Renal cortical epithelial cell (primary cell): ENCODE results near the gene HECTD2. TPM values are rescaled to one million over a fixed set of nuclear protein-coding genes. Genes with fewer than 3 reads are reported as not detected.
A peak's percentile ranks its signal among the peaks of the same experiment; 100 is the strongest.
"Not testable (repeated sequence)": the region's sequence is repeated elsewhere in the genome, so short reads cannot be mapped to it uniquely, and the experiment has no call there.

Experiments used
- DNase-seq: peaks from one replicate; pipeline ENCODE4 v3.0.0-alpha.2; 2011; ENCODE audit warnings: low read depth
- total RNA-seq: library from RNA; depleted of rRNA; stranded (reverse); fragments of >200 nt; gene quantifications from 2 replicates; pipeline ENCODE4 v1.2.3, GENCODE V29; 2014

HECTD2 gene
- total RNA-seq, 1 donor from 2014 or later, result 11.7 TPM

DNA sequence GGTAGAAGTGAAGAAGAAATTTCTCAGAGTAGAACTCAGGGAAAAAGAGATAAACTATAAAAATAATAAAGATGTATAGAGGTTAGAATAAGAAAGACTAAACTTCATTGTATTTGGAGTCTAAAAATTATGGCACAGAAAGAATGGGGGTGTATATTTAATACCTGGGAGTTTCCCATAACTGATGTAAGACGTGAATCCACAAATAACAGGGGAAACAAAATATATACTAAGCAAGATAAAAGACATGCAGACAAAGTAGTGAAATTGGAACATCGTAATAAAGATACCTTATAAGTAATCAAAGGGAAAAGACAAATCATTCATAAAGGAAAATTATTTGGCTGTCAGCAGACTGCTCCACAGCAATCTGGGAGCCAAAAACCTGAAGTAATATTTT is 62.8 kb downstream of the HECTD2 start:
- DNase-seq, result no peak

DNA sequence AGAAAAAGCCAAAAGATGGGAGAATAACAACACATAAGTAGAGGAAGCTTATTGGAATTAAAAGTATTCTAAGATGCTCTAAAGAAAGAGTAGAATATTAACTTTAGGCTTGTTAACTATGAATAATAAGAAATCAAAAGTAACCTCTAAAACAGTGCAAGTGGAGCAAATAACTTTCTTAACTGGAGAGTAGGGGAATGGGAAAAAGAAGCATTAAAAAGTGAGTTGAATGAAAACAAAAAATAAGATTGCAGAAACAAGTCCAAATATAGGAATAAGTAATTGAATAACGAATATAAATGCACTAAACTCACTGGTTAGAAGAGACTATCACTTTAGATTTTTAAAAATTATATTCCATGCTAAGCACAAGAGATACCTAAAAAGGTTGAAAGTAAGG is 63.9 kb downstream of the HECTD2 start:
- DNase-seq, result no peak

DNA sequence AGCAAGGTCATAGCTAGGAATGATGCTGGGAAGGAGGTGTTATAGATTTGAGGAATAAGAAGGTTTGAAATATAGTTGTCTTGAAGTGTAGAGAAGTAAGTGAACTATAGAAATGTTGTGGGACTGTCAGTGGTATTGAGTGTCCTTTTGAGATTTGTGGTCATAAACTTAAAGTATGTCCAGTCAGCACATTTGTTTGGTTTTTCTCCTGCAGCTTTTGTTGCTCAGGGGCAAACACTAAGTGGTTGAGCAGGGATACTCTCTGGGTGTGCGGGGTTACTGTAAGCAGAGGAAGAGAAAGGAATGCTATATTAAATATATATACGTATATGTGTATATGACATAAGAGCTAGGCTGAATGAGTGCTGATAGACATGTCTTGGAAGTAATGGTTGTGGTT is 67.1 kb downstream of the HECTD2 start:
- DNase-seq, result no peak

DNA sequence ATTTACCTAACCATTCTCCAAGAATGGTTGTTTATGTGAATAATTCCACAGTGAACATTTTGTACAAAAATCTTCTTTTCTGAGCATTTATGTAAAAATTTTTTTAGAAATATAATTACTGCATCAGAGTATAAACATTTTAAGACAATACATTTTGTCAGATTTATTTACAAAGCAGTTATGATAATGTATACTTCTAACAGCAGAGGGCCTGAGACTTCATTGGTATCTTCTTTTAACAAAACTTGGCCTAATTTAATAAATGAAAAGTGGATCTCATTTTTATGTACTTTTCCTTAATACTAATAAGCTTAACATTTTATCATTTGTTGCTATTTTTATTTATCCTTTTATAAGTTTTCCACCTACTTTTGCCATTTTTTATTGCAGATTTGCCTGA is 69.4 kb downstream of the HECTD2 start:
- DNase-seq, result no peak

DNA sequence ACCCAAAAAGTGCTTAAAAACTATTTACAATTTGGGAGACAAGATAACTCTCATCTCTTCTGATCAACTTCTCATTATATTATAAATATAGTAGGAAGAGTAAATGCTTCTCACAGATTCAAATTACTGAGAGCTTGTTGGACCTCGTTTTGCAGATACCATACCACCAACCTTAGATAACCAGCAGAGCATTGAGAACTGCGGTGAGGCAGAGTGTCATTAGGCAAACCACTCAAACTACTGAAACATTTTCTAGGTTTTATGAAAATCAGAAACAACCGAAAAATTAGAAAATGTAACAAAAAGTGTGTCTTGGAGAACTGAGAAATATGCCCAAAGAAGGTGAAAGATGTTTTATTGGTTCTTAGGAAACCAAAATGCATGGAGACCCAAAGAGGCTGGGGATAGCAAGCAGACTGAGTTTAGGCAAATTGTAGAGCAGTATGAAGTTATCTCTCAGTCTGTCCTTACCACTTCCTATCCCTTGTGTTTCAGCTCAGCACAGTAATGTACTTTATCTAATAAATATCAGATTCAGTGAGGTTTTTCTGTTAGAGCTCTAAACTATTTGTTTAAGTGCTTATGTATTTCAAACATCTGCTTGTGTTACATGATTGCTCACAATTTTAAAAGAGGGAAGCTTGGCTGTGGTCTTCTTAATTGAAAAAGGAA is 77.9 kb downstream of the HECTD2 start:
- DNase-seq, result no peak

DNA sequence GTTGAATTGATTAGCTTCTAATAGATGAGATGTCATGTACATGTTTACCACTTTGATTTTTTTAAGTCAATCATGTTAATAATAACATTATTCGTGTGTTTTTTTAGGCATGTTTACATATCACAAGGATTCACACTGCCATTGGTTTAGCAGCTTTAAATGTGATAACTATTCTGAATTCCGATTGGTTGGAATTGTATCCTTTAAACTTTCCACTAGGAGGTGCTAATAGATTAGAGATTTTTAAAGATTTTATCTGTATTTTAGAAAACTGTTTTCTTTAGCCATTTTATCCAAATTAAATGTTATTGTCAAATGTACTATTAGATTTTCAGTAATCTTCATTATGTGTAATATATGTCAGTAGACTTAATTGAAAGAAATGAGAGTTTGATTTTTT is 83.2 kb downstream of the HECTD2 start:
- peak; percentile 64 for DNase-seq

DNA sequence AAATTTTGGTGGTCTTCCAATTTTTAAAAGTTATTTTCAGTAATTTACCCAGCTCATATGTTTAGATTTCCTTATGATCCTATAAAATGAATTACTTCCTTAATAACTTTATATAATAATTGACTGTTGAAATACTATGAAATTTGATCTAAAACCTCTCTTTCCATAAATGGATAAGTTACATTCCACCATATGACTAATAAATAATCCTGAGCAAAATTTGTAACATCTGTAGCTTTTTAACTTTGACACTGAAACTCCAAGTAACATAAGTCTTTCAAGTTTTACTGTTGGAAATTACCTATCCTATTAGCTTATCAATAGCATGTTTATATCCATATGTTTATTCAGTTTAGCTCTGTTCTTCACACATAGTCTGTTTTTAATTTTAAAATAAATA is 85.3 kb downstream of the HECTD2 start:
- no peak for DNase-seq

DNA sequence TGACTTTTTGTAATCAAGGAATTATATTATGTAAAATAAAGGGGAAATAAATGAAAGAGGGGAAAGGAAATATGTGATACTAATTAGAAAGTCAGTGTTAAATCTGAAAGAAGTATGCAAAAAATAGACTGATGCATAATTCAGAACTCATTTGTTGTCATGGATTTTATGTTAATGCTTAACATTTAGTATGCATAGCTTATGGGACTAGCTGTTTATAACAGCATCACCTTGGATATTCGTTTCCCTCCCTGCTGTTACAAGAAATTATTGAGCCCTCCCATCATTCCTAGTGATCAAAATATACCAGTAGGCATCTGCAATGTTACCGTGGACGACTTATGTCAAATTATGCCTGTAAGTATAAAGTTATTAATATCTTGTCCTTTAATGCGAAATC is 85.9 kb downstream of the HECTD2 start:
- DNase-seq, result no peak

DNA sequence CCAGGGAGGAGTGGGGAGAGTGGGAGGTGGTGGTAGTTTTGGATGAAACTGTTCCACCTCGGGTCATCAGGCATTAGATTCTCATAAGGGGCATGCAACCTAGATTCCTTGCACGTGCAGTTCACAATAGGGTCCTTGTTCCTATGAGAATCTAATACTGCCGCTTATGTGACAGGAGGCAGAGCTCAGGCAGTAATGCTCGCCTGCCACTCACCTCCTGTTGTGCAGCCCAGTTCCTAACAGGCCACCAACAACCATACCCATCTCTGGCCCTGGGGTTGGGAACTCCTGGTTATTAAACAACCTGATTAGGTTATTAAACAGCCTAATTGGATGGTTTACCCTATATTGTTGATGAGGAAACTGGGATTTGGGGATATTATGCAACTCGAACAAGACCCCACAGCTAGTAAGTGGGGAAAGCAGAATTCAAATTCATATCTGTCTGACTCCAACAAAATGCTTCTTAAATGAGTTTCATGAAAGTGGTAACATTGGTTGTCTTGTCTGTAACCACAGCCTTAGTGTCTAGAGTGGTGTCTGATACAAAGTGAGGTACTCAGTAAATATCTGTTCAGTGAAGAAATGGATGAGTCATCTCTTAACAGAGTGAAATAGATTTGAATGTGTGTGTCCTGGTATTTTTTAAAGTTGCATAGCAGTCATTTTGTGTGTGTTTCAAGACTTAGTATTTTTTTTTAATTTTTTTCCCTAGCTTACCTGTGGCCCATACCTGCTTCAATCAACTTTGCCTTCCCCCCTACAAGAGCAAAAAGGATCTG is 101.6 kb downstream of the HECTD2 start:
- peak; percentile 84 for DNase-seq

DNA sequence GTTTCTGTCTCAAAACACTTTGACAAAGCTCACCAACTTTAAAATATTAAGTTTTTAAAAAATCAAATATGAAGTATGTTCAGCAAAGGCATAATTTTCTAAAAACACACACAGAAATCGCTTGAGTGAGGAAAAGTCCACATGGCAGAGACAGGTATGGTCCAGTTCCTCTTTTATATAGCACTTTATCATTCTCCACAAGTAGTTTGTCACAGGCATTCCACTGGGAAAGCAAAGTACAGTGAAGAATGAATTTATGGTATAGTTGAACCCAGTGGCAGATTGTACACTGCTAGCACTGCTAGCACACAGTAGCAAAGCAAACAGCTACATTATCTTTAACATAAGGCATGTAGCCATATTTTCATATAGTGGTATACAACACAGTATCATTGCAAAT is 102.3 kb downstream of the HECTD2 start:
- no peak for DNase-seq

DNA sequence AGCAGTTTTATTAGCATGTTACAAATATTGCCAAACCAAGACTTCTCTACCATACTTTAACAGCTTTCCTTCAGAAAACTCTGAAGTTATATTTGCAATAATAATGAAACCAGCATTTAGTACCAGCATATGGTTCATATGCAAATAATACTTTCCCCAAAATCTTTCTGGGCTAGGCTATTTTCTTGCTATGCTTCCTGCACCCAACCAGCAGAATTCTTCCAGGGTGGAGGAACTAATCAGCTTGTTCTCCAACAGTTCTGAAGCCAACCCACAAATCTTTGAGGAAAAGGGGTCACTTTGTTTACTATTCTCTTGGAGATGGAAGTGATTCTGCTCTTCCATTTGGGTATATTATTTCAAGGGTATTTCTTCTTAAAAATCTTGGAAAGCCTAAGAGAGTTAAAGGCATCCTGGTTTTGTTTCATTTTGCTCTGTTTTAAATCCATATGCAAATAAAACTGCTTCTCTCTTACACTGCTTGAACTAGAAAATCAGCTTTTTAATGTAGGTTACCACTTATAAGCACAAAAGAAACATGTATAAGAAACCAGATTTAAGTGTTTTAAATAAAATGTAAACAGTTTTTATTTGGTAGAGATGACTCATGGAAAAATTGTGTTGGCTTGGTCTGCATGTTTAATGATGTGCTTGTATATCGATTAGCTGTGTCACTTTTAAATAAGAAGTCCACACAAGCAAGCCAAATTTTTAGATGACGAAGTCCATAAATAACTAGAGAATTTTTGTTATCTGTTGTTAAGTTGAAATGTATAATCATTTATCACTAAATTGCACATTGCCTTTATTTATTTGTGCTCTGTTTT is 103.7 kb downstream of the HECTD2 start:
- DNase-seq, result no peak

DNA sequence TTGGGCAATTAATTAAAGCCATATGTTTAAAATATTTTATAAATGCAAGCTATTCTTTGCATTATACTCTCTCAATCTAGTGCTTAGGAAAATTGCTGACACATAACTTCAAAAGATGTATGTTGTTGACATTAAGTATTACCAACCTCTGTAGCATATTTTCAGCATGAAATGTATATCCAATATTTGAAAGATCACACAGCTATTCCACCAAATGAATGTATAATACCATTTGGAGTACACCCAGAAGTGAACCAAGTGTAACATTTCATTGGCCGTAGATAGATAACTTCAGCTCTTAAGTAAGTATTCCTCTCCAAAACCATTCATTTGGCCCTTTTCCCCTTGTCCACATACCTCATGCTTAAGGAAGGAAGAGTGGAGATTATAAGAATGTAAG is 104.6 kb downstream of the HECTD2 start:
- DNase-seq, result no peak

DNA sequence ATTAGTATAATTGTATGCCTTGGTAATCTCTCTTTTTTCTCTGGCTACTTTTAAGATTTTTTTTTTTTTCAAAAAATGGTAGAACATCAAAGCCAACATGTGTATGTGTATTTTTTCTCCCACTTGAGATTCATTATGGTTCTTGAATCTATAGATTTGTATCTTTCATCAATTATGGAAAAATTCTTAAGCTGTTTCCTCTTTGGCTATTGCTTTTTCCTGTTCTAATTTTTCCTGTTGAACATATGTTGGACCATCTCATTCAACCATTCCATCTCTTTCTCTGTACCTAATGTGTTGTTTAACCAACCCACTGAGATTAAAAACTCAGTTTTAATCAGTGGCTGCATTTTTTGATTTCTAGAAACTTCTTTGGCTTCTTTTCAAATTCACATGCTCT is 107.2 kb downstream of the HECTD2 start:
- no peak for DNase-seq

DNA sequence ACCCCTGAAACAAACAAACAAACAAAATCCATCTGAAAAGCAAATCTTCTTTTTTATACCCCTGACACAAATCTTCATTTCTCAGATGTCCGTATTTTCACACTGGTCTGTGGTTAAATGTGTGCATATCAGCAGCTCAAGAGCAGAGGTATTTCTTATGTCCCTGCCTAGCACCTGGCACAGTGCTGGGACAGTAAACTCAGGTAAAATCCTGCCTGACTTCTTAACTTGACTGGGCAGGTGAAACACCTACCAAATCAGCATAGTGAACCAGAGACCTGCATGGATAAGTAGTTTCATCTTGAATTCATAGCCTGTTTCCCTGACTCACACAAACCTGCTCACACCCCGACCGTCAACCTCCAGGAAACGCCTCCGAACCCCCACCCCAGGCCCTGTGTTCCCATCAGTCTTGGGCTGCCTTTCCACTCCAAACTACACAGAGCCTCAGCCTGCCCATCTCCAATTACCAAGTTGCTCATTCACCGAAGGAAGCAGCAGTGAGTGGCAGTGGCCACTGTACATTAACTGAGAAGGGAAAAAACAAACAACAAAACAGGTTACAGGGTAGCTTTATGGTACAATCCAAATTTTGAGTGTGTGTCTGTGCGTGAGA is 109.9 kb downstream of the HECTD2 start:
- DNase-seq, result peak; percentile 9

DNA sequence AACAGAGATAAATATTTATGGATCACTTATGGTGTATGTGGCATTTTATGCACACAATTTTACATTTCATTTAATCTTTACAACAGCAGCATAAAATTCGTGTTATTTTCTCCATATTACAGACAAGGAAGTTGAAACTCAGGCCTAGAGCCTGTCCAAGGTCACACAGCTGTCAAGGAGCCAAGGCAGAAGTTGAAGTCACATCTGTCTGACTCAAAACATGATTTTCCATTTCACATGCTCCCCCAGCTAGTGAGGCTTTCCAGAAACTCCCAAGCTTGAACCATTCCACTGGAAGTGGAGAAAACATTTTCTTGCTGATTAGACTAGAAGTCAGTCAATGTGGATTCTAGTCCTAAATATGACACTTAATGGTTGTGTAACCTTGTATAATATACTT is 110.5 kb downstream of the HECTD2 start:
- no peak for DNase-seq

DNA sequence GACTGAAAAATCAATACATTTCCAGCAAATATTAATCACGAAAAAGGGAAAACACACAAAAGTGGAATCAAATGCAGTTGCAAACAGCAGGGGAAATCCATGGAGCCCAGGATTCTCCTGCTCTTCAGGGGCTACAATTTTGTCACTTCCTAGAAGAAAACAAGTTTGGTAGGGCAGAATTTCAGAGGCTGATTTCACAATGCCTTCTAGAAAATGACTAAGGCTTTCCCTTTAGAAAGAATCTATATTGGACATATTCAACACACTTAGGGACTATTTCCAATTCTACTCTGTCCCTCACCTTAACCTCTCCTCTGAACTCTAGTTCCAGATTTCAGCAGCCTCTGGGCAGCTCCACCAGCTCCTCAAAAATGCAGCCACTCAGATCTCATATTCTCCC is 111.3 kb downstream of the HECTD2 start:
- DNase-seq, result peak; percentile 30

DNA sequence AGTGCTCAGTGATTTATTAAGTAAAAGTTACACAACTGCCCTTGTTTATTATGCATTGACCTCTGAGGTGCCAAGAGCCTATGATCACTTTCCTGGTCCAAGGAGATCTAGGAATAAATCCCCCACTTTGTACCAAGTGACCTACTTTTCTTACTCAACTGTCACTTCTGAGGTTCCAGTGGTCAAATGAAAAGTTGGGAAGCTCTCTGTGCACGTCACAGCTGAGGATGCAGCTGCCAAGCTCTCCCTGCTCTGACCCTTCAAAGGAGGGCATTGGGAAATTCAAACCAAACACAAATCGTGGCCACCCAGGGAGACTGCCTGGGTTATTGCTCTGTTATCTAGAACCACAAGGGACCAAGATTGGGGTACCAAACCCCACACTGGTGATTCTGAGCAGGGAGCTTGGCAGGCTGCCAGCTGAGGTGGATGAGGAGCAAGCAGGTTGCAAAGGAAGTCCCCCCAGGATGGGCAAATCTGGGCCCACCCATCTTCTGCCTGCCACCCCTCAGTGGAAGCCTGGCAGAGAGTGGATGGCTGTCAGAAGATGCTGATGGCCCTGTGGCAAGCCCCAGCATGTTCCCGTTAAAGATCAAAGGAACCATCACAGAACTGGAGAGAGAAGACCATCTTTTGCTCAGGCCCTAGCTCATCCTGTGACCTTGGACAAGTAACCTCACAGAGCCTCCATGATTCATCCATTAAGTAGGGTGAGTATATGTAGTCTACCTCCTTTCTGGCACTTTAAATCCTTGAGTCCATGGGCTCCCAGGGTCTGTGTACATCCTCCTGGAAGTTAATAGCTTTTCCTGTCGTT is 116.0 kb downstream of the HECTD2 start:
- DNase-seq, result no peak

DNA sequence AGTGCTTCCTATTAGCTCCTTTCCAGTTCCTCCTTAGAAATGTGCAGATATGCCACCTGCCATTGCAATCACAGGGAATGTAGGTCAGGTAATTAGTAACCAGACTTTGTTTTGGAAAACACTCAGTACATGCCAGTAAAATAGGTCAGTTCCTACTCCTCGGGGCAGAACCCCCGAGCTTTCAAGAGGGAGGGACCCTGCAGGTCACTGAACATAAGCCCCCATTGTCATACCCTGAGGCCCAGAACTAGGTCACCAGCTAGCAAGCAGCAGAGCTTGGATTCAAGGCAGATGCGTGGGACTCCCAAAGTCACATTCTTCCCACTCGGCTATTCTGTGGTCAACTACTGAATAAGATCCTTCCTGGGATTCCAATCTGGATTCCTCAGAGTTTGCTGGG is 117.9 kb downstream of the HECTD2 start:
- peak; percentile 79 for DNase-seq

DNA sequence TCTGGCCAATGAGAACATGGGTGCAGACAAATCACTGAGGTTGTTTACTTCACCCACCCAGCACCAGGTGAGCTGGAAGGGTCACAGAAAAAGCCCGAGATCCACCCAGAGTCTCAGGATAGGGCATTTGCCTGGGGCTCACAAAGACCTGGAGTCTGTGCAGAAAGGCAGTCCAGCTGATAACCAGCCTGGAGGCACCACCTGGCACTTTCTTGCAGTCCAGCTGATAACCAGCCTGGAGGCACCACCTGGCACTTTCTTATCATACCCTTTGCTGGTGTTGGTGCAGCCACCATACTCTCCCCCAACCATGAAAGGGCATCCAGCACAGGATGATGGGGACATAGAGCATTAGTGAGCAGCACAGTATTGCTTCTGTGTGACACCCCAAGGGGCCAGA is 118.6 kb downstream of the HECTD2 start:
- DNase-seq, result no peak

DNA sequence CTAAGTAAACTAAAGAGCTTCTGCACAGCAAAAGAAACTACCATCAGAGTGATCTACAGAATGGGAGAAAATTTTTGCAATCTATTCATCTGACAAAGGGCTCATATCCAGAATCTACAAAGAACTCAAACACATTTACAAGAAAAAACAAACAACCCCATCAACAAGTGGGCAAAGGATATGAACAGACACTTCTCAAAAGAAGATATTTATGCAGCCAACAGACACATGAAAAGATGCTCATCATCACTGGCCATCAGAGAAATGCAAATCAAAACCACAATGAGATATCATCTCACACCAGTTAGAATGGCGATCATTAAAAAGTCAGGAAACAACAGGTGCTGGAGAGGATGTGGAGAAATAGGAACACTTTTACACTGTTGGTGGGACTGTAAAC is 124.6 kb downstream of the HECTD2 start:
- DNase-seq, result not testable (repeated sequence)

DNA sequence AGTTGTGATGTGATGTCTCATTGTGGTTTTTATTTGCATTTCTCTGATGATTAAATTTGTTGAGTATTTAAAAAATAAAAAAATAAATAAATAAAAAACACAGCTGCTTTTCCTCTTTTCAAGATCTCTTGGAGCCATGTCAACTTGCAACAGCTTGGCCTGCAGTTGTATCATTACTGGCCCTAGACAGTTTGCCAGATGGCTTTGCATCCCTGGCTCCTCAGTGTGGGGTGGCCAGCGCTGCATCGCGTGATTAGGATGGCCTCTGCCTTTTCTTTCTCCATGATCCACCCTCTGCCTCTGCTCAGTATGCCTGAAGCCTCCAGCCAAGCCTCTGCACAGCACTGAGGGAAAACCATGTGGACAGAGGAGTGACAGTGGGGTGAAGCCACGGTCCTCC is 126.0 kb downstream of the HECTD2 start:
- no peak for DNase-seq
